Keratinocyte (primary cell): ENCODE data around the gene RNF123.

ENCODE experiments used
- CTCF ChIP-seq, 3 experiments: IDR thresholded peaks in 1 of 3; conservative IDR thresholded peaks in 1 of 3; optimal IDR thresholded peaks in 1 of 3; 2 replicates in 2 of 3; 3 replicates in 1 of 3; pipeline versions ENCODE3 to v1.5.1; 2011; ENCODE audit warnings: low read length in 3 of 3, mild to moderate bottlenecking in 3 of 3, moderate library complexity in 2 of 3, control low read depth in 1 of 3, inconsistent platforms in 1 of 3; ENCODE audit not compliant: insufficient read depth in 2 of 3; ENCODE audit errors: extremely low read depth in 1 of 3
- EZH2 ChIP-seq: IDR thresholded peaks from one replicate; pipeline ENCODE4 v1.6.1; 2012; ENCODE audit warnings: inconsistent platforms, mild to moderate bottlenecking, low read length, moderate library complexity

- TF ChIP-seq CTCF (optimal IDR thresholded peaks at IDR 0.05 in 1 of 3, IDR thresholded peaks at IDR 0.05 in 1 of 3, conservative IDR thresholded peaks at IDR 0.05 in 1 of 3; ENCODE audit: extremely low read depth in 1 of 3, insufficient read depth in 2 of 3, low read length in 3 of 3), result no peak
- TF ChIP-seq EZH2, result no peak
Observed at GRCh38 chr3:49723628-49724551, 34.5 kb downstream of the RNF123 start, which contains the start of gene GMPPB.
